ENCODE measurements around the gene PTGIR.

GRCh38 chr19:46586294-46586693 is 38.6 kb downstream of the PTGIR start:
- TF ChIP-seq SPI1 (IDR thresholded peaks at IDR 0.05; ENCODE audit: low read depth, low read length) = no peak
- no peak for TF ChIP-seq POLR2AphosphoS5 (IDR thresholded peaks at IDR 0.05; ENCODE audit: low read depth, low read length)
- no peak for TF ChIP-seq POLR2A (IDR thresholded peaks at IDR 0.05; ENCODE audit: low read depth, low read length)

All from GM12891 (cell line).